Myocyte (in vitro differentiated cells): ENCODE measurements around the gene SYT14. TPM values are rescaled to one million over a fixed set of nuclear protein-coding genes. Genes with fewer than 3 reads are reported as not detected.
A peak's percentile ranks its signal among the peaks of the same experiment; 100 is the strongest.
"Not testable (repeated sequence)": the region's sequence is repeated elsewhere in the genome, so short reads cannot be mapped to it uniquely, and the experiment has no call there.

Source experiments
- DNase-seq: peaks from one replicate; pipeline ENCODE4 v3.0.0-alpha.2; 2012; ENCODE audit warnings: low read depth
- total RNA-seq: library from RNA; depleted of rRNA; stranded (reverse); fragments of >200 nt; gene quantifications from 2 replicates; pipeline ENCODE4 v1.2.3, GENCODE V29; 2014

The SYT14 gene
- total RNA-seq, 1 donor from 2014 or later = 6.8 TPM

- no peak for DNase-seq
These were observed 87.0 kb downstream of the SYT14 start for GRCh38 chr1:210024996-210025395.

- DNase-seq = no peak
These were observed 87.9 kb downstream of the SYT14 start for GRCh38 chr1:210025870-210026269.

DNA sequence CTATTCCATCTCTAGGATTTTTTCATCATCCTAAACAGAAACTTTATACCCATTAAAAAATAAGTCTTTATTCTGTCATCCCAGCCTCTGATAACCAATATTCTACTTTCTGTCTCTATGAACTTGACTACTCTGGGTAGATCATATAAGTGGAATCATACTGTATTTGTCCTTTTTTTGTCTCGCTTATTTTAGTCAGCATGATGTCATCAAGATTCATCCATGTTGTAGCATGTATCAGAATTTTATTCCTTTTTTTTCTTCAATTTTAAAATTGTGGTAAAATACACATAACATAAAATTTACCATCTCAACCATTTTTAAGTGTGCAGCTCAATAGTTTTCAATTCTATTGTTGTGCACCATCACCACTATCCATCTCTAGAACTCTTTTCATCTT lies 90.0 kb downstream of the SYT14 start:
- no peak for DNase-seq

- DNase-seq = no peak
These were observed 93.5 kb downstream of the SYT14 start for GRCh38 chr1:210031473-210031872.

DNA sequence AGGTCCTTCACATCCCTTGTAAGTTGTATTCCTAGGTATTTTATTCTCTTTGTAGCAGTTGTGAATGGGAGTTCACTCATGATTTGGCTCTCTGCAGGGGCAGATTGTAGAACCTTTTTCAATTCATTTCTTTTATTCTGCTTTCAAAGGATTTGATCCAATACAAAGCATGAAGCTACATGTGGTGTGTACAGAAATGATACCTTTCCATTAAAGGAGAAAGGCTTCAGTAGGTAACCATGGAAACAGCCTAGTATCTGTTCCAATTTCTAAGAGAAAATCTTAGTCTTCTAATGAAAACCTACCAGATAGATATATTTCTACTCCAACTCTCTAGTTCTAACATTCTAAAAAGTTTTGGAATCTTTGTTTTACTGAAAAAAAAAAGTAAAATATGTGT lies 105.0 kb downstream of the SYT14 start:
- DNase-seq = no peak

DNA sequence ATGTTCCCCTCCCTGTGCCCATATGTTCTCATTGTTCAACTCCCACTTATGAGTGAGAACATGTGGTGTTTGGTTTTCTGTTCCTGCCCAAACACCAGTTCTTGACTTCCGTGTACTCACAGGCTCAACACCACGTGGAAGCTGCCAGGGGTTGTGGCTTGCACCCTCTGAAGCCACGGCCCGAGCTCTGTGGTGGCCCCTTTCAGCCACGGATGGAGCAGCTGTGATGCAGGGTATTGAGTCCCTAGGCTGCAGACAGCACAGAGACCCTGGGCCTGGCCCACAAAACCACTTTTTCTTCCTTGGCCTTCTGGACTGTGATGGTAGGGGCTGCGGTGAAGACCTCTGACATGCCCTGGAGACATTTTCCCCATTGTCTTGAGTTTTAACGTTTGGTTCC lies 111.6 kb downstream of the SYT14 start:
- DNase-seq = peak; percentile 47

- not testable (repeated sequence) for DNase-seq
These were observed 112.5 kb downstream of the SYT14 start for GRCh38 chr1:210050491-210050890.

GRCh38 chr1:210053126-210053525 lies 115.1 kb downstream of the SYT14 start:
- DNase-seq = no peak

DNA sequence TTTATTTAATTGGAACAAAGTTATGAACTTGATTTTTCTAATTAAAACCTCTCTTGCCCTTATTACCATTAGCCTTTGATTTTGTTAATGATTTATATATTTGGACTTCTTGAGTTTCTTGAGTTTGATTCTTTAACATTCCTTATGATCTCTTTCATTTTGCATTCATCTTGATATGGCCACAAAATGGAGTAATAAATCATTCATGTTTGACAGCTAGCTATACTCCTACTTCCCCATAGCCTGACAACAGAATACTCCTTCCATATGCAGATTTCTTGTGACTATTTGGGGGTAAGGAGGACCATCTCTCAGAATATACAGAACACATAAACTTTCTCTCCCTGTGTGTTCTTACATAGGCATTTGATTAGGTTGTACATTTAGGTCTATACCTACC lies 119.6 kb downstream of the SYT14 start:
- DNase-seq = no peak

GRCh38 chr1:210061992-210062391 lies 124.0 kb downstream of the SYT14 start:
- no peak for DNase-seq

DNA sequence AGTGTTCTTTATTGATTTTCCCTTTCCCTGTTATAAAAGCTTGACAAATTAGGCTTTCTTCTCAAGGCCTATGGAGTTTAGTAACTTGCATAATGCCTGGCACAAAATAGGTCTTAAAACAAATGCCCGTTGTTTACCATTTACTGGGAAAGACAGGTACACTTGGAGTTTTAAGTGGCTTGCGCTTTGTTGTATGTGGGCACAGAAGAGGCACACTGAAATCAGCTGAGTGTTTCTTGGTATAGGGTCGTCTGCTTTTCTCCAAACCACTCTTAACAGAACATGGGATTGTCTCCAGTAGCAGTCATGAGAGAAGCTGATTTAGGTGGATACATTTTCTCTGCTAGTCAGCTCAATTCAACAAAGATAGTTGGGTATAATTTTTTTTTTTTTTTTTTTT lies 132.5 kb downstream of the SYT14 start:
- DNase-seq = no peak

GRCh38 chr1:210072129-210072528 lies 134.1 kb downstream of the SYT14 start:
- peak; percentile 40 for DNase-seq

DNA sequence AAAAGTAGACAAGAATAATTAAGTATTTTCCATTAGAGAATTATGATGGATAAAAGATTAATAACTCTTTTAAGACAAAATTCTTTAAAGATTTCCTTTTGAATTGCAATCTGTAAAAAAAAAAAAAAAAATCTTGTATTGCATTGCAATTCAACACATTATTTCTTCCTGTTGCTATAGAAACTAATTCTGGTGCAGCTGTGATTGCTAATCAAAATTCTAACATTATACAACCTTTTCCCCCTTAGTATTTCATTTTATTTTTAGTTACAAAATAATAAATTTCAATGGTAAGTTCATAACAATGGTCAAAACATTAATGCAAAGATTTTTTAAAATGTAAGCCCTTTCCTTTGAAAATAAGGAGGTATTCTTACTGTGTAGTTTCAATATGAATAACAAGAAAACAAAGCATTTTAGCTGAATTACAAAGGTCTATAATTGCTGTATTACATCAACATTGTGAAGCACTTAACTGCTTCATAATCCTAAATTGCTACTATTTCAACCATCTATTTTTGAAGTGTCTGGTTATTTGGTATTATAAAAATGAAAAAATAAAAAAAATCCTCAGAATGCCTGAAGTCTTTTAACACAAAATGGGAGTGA lies 135.0 kb downstream of the SYT14 start:
- peak; percentile 53 for DNase-seq

- DNase-seq = no peak
These were observed 136.9 kb downstream of the SYT14 start for GRCh38 chr1:210074904-210075303.

GRCh38 chr1:210076620-210077019 lies 138.6 kb downstream of the SYT14 start:
- no peak for DNase-seq

- no peak for DNase-seq
These were observed 143.5 kb downstream of the SYT14 start for GRCh38 chr1:210081494-210081893.

DNA sequence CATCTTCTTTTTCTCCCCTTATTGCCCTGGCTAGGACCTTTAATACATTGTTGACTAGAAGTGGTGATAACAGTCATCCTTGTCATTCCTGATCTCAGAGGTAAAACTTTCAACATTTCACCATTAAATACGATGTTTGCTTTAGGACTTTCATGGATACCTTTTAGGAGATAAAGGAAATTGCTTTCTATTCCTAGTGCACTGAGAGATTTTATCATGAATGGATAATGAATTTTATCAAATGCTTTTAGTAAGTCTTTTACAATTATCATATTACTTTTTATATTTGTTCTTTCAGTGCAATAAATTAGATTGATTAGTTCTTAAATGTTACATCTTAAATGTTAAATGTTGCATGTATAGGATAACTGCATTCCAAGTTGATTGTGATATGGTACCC lies 147.3 kb downstream of the SYT14 start:
- no peak for DNase-seq

DNA sequence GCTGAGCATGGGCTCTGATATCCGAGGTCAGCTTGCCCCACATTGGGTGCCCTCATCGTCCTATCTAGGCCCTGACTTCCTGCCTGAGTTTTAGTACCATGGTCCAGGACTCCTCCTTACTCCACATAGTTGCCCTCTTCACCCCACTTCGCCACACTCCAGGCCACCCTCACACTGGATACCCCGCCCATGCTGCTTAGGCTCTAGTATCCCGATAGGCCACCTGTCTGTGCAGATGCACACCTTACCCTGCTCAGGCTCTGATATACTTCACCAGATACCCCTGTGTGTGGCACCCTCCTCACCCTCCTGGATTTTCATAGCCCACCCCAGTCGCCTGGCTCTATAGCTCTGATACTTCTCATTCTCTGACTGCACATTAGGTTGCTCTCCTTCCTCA lies 149.0 kb downstream of the SYT14 start:
- peak; percentile 31 for DNase-seq

GRCh38 chr1:210089855-210090254 lies 151.8 kb downstream of the SYT14 start:
- DNase-seq = no peak

DNA sequence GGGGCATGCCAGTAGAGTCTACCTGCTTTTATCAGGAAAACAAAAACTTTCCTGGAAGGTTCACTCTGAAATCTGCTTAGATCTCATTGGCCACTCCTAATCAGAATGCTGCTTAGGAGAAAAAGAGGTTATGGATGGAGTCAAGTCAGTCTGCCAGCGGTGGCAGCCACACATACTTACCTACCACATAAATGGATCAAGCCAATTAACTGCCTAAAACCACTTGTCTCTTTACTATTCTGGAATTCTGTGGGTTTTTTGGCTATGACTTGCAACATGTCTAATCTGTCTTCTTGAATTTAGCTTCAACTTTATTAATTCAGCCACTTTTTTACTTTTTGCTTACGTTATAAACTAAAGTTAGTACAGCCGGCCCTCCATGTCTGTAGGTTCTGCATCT lies 154.3 kb downstream of the SYT14 start:
- no peak for DNase-seq

DNA sequence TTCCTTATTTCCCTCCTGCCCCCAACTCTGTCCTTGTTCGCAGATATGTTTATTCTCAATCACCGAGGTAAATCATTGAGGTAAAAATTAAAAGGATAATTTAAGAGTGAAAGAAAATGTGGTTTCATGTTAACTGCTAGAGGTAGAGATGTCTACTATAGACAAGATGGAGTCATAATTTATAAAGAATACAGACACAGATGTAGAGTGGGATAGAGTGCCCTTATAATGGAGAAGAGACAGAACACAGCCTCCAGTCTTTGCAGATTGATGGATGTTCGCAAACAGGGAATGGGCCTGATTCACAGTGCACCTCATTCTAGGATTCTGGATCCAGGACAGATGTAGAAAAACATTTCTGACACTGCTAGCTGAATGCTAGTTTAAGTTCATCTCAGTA lies 155.4 kb downstream of the SYT14 start:
- no peak for DNase-seq

DNA sequence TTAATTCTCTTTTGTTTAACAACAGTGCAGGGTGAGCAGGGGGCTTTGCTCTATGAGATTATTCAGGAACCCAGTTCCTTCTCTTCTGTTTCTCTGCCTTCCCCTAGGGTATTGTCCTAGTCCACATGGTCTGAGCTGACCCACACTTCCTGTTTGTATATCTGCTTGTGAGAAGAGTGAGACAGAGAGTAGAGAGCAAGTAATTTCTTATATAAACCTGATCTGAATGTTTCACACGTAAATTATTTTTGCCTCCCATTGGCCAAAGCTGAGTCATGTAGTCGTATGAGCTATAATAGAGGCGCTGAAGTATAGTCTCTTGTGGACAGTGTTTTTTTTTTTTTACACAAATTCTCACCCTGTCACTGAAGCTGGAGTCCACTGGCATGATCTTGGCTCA lies 160.3 kb downstream of the SYT14 start:
- no peak for DNase-seq

DNA sequence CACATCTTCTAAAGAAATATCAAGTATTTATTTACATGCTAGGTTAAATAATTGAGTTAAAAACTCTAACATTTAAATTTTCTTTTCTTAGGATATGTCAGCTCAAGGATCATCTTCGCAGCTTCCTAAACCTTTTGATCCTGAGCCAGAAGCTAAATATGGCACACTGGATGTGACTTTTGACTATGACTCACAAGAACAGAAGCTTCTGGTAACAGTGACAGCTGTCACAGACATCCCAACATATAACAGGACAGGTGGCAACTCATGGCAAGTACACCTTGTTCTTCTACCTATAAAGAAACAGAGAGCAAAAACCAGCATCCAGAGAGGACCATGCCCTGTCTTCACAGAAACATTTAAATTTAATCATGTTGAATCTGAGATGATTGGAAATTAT lies 161.9 kb downstream of the SYT14 start:
- DNase-seq = peak; percentile 93

DNA sequence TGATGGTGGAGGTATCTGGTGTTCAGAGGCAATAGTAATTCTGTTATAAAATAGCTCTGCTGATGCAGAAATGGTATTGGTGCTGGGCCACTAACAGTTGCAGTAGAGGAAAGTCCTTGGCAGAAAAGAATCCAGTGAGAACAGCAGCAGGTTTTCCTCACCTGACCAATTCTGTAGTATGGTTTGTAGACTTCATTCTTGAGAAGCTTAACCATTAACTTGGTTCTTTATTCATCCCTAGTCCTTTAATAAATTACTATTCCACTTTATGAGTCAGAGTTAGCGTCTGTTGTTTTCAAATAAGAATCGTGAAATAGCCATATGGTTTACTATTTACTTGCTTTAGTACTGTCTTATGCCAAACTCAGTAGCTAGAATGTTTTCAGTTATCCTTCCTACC lies 166.1 kb downstream of the SYT14 start:
- DNase-seq = no peak
